Measurements from ENCODE around the gene COG3. TPM values are rescaled to one million over a fixed set of nuclear protein-coding genes. Genes with fewer than 3 reads are reported as not detected.

The COG3 gene
- total and polyA plus RNA-seq, 4 donors: 22.8 to 113 (median 38.2) TPM

DNA sequence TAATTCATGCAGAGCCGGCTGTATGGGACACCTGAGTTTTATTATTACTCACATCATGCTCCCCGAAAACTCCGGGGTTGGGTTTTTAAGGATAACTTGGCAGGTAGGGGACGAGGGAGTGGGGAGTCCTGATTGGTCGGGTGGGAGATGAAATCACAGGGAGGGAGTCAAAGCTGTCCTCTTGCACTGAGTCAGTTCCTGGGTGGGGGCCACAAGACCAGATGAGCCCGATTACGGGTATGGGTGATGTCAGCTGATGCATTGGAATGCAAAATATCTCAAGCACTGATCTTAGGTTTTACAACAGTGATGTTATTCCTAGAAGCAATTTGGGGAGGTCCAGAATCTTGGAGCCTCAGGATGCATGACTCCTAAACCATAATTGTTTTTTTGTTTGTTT is 18.6 kb upstream of the COG3 start:
- no peaks in the 10 kb centered on the region for H3K9me3 ChIP-seq (ENCODE audit: control insufficient read depth in 4 of 4, low read length in 3 of 4)
- 92% methylated on average over 7 of the region's 7 CpGs for WGBS
- H3K27ac ChIP-seq (ENCODE audit: low read depth in 1 of 2, low read length in 2 of 2): peak overlapping the region; percentile 75 to 85
- peaks cover 12 to 38% (median 18%) of the 10 kb centered on the region in 4 donors for H3K4me1 ChIP-seq (ENCODE audit: control insufficient read depth in 4 of 4, insufficient read depth in 4 of 4, low read length in 3 of 4)
- H3K9ac ChIP-seq (ENCODE audit: low read depth in 1 of 2, low read length in 2 of 2): no peak overlapping the region
- H3K27me3 ChIP-seq (ENCODE audit: control insufficient read depth in 4 of 4, insufficient read depth in 4 of 4, low read length in 3 of 4): no peaks in the 10 kb centered on the region
- DNase-seq (ENCODE audit: low spot score): no peak
- TF ChIP-seq, protein P1, sequence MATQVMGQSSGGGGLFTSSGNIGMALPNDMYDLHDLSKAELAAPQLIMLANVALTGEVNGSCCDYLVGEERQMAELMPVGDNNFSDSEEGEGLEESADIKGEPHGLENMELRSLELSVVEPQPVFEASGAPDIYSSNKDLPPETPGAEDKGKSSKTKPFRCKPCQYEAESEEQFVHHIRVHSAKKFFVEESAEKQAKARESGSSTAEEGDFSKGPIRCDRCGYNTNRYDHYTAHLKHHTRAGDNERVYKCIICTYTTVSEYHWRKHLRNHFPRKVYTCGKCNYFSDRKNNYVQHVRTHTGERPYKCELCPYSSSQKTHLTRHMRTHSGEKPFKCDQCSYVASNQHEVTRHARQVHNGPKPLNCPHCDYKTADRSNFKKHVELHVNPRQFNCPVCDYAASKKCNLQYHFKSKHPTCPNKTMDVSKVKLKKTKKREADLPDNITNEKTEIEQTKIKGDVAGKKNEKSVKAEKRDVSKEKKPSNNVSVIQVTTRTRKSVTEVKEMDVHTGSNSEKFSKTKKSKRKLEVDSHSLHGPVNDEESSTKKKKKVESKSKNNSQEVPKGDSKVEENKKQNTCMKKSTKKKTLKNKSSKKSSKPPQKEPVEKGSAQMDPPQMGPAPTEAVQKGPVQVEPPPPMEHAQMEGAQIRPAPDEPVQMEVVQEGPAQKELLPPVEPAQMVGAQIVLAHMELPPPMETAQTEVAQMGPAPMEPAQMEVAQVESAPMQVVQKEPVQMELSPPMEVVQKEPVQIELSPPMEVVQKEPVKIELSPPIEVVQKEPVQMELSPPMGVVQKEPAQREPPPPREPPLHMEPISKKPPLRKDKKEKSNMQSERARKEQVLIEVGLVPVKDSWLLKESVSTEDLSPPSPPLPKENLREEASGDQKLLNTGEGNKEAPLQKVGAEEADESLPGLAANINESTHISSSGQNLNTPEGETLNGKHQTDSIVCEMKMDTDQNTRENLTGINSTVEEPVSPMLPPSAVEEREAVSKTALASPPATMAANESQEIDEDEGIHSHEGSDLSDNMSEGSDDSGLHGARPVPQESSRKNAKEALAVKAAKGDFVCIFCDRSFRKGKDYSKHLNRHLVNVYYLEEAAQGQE (IDR thresholded peaks at IDR 0.05): no peak
- no peak for TF ChIP-seq HNF4A (conservative IDR thresholded peaks at IDR 0.05)
- H3K4me3 ChIP-seq (ENCODE audit: low read depth in 1 of 3, low read length in 3 of 3): no peak overlapping the region
- H3K36me3 ChIP-seq (ENCODE audit: control insufficient read depth in 4 of 4, insufficient read depth in 3 of 4, low read depth in 1 of 4, low read length in 3 of 4): no peaks in the 10 kb centered on the region

DNA sequence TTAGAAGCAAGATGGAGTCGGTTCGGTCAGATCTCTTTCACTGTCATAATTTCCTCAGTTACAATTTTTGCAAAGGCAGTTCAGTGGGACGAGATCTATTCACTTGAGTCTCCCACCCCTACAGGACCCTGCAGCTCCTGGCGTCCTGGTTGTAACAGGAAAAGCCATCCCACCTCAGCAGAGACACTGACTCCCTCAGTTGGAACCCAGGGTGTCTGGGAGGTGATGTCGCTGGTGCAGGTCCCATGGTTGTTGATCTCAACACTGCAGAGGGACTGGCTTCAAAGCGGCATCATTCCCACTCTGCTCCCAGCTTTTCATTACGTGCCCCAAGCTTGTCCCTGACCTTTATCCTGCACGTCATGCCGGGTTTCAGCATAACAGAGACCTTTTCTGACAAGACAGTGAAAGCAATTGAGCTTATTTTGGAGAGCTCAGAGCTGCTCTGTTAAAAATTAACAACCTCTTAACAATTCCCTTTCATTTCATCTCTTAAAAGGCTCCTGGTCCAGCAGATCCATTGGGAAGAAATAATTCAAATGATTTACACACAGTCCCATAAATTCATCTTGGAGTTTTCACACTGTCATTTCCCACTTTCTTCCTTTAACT is 17.6 kb upstream of the COG3 start:
- Histone ChIP-seq H3K27me3 (ENCODE audit: control insufficient read depth in 4 of 4, insufficient read depth in 4 of 4, low read length in 3 of 4) (no peaks in the 10 kb centered on the region), H3K36me3 (ENCODE audit: control insufficient read depth in 4 of 4, insufficient read depth in 3 of 4, low read depth in 1 of 4, low read length in 3 of 4) (no peaks in the 10 kb centered on the region), H3K9me3 (ENCODE audit: control insufficient read depth in 4 of 4, low read length in 3 of 4) (no peaks in the 10 kb centered on the region), H3K4me1 (ENCODE audit: control insufficient read depth in 4 of 4, insufficient read depth in 4 of 4, low read length in 3 of 4) (peaks cover 6 to 28% (median 14%) of the 10 kb centered on the region in 4 donors), H3K27ac (ENCODE audit: low read depth in 1 of 2, low read length in 2 of 2) (peak overlapping the region; percentile 75 to 85), H3K9ac (ENCODE audit: low read depth in 1 of 2, low read length in 2 of 2) (peak overlapping the region in 1 of 2 donors; percentile 57), H3K4me3 (ENCODE audit: low read depth in 1 of 3, low read length in 3 of 3) (no peak overlapping the region)
- peak; percentile 44 for DNase-seq (ENCODE audit: low spot score)
- TF ChIP-seq, protein P2, sequence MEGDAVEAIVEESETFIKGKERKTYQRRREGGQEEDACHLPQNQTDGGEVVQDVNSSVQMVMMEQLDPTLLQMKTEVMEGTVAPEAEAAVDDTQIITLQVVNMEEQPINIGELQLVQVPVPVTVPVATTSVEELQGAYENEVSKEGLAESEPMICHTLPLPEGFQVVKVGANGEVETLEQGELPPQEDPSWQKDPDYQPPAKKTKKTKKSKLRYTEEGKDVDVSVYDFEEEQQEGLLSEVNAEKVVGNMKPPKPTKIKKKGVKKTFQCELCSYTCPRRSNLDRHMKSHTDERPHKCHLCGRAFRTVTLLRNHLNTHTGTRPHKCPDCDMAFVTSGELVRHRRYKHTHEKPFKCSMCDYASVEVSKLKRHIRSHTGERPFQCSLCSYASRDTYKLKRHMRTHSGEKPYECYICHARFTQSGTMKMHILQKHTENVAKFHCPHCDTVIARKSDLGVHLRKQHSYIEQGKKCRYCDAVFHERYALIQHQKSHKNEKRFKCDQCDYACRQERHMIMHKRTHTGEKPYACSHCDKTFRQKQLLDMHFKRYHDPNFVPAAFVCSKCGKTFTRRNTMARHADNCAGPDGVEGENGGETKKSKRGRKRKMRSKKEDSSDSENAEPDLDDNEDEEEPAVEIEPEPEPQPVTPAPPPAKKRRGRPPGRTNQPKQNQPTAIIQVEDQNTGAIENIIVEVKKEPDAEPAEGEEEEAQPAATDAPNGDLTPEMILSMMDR (IDR thresholded peaks at IDR 0.05; ENCODE audit: low read depth, low read length, missing input control): no peak
- TF ChIP-seq FOXA1 (IDR thresholded peaks at IDR 0.05) (no peak), TAF1 (conservative IDR thresholded peaks at IDR 0.05) (peak; percentile 65), RXRA (IDR thresholded peaks at IDR 0.05) (peak; percentile 91 to 95), HNF4G (IDR thresholded peaks at IDR 0.05) (peak; percentile 45), EGR1 (IDR thresholded peaks at IDR 0.05; ENCODE audit: low read depth in 2 of 2) (peak in 1 of 2 donors; percentile 49), YY1 (IDR thresholded peaks at IDR 0.05) (peak; percentile 91), ZBTB33 (IDR thresholded peaks at IDR 0.05) (peak; percentile 68), RAD21 (IDR thresholded peaks at IDR 0.05) (peak; percentile 47 to 56), NR2F2 (IDR thresholded peaks at IDR 0.05) (no peak), FOXA2 (IDR thresholded peaks at IDR 0.05) (peak; percentile 34), GABPA (IDR thresholded peaks at IDR 0.05 in 1 of 2, conservative IDR thresholded peaks at IDR 0.05 in 1 of 2) (peak in 1 of 2 donors; percentile 58), SP1 (IDR thresholded peaks at IDR 0.05) (peak; percentile 92), HNF4A (conservative IDR thresholded peaks at IDR 0.05) (peak; percentile 89 to 94), MAX (IDR thresholded peaks at IDR 0.05) (peak; percentile 67), JUND (IDR thresholded peaks at IDR 0.05) (peak; percentile 86 to 89)
- TF ChIP-seq, protein P3, sequence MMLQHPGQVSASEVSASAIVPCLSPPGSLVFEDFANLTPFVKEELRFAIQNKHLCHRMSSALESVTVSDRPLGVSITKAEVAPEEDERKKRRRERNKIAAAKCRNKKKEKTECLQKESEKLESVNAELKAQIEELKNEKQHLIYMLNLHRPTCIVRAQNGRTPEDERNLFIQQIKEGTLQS (IDR thresholded peaks at IDR 0.05): peak; percentile 28
- TF ChIP-seq, protein P1 (IDR thresholded peaks at IDR 0.05): peak; percentile 85
- WGBS: 36% methylated on average over 9 of the region's 9 CpGs
